GM19397 (cell line): ENCODE results near the gene TIMM17A.
"Not testable (repeated sequence)": the region's sequence is repeated elsewhere in the genome, so short reads cannot be mapped to it uniquely, and the experiment has no call there.

ENCODE experiments used
- ATAC-seq: cut with Tn5 transposase; IDR thresholded peaks from one replicate; pipeline ENCODE4 v1.9.1; 2021; ENCODE audit warnings: mild to moderate bottlenecking, moderate library complexity; ENCODE audit not compliant: unreplicated experiment

Gene TIMM17A

GRCh38 chr1:202014060-202014459 lies 58.8 kb downstream of the TIMM17A start:
- no peak for ATAC-seq

- no peak for ATAC-seq
Measured at GRCh38 chr1:202014915-202015661, 59.8 kb downstream of the TIMM17A start.

- ATAC-seq, result no peak
Measured at GRCh38 chr1:202015662-202015937, 60.3 kb downstream of the TIMM17A start.

GRCh38 chr1:202016022-202016810 lies 60.9 kb downstream of the TIMM17A start:
- no peak for ATAC-seq

- no peak for ATAC-seq
Measured at GRCh38 chr1:202016811-202017748, 61.8 kb downstream of the TIMM17A start.

GRCh38 chr1:202017749-202018467 lies 62.6 kb downstream of the TIMM17A start:
- no peak for ATAC-seq

GRCh38 chr1:202018468-202019234 lies 63.3 kb downstream of the TIMM17A start:
- no peak for ATAC-seq

GRCh38 chr1:202019235-202019558 lies 63.9 kb downstream of the TIMM17A start:
- ATAC-seq, result not testable (repeated sequence)
